Epithelial cell of umbilical artery (primary cell): ENCODE results near the gene IQGAP2. TPM values are rescaled to one million over a fixed set of nuclear protein-coding genes. Genes with fewer than 3 reads are reported as not detected.

ENCODE experiments used
- total RNA-seq: library from RNA; depleted of rRNA; stranded (reverse); fragments of >200 nt; gene quantifications from 2 replicates; pipeline ENCODE4 v1.2.3, GENCODE V29; 2014

The IQGAP2 gene
- total RNA-seq: 10.7 and 10.8 TPM in 2 replicates

DNA sequence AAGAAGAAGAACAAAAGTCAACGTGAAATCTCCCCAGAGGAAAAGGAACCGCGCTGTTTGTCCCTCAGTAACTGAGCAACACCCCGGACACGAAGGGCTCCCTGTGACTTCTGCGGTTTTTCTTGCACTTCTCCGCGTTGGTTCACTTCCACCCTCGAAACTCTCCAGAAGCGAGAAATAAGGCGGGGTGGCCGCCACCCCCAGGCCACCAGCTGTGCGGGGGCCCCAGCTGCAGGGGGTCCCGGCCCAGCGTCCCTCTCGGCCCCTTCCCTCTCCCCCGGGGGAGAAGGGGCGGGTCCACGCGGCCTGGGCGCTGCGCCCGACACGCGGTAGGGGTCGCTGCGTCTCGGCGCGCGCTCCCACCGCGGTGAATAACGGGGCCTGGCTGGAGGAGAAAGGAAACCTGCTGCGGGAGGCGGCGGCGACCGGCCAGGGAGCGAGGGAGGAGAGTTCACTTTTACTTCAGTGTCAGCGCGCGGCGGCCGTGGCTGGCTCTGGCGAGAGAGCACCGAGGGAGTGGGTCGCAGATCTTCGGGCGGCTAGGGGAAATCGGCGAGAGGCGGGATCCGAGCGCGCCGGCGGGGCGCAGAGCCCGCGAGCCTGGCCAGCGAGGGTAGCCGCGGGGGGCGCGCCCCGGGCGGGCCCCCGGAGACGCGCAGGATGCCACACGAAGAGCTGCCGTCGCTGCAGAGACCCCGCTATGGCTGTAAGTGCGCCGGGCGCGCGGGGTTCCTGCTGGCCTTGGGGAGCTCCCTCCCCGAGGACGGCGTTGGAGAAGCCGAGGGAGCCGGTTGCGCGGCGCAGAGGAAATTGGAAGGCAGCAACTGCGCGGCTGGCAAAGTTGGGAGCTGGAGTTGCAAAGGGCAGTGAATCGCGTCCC, at the start of gene IQGAP2:
Gene IQGAP2, plus strand, starts transcription at position 400 of the 880 bp plus-strand sequence. Its CDS starts 261 bp downstream, at position 661.

GRCh38 chr5:76622973-76623596, 220.0 kb downstream of the IQGAP2 start, which contains the start of gene F2RL2:
Gene F2RL2 (minus strand): TSS chr5:76623403. CDS start chr5:76623230, 173 bp downstream.

GRCh38 chr5:76715736-76716455, 312.8 kb downstream of the IQGAP2 start, which contains the start of gene F2R:
Gene F2R (plus strand): TSS chr5:76716126. CDS start chr5:76716308, 182 bp downstream.

Other genes starting within 250 kb of the IQGAP2 start
- gene F2RL2, start 220.1 kb downstream of the IQGAP2 start, total RNA-seq: 0.65 and 2.3 TPM in 2 replicates